ENCODE data around the gene ADARB2.

DNA sequence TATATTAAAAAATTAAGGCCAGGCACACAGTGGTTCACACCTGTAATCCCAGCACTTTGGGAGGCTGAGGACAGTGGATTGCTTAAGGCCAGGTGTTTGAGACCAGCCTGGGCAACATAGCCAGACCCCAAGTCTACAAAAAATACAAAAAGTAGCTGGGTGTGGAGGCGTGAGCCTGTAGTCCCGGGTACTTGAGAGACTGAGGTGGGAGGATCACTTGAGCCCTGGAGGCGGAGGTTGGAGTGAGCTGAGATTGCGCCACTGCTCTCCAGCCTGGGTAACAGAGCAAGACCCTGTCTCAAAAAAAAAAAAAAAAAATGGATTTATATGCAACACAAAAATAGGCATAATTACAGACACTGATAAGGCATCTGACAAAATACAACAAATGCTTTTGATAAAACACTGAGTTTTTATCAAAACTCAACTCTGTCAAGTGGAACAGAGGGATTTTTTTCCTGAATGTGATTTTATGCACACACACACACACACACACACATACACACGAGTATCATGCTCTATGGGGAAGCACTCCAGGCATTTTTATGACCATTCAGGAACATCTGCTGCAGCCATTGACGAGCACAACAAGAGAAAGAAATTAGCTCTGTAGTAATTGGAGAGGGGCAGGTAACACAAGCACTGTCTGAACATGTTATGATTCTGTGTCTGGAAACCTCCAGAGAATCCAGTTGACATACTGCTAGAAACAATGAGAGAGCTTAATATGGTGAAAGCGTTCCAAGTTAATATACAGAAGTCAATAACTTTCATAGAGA lies 488.0 kb downstream of the ADARB2 start:
- no peak for TF ChIP-seq SIN3A (IDR thresholded peaks at IDR 0.05; ENCODE audit: borderline replicate concordance, insufficient read depth, low read length)
- TF ChIP-seq, protein P1, sequence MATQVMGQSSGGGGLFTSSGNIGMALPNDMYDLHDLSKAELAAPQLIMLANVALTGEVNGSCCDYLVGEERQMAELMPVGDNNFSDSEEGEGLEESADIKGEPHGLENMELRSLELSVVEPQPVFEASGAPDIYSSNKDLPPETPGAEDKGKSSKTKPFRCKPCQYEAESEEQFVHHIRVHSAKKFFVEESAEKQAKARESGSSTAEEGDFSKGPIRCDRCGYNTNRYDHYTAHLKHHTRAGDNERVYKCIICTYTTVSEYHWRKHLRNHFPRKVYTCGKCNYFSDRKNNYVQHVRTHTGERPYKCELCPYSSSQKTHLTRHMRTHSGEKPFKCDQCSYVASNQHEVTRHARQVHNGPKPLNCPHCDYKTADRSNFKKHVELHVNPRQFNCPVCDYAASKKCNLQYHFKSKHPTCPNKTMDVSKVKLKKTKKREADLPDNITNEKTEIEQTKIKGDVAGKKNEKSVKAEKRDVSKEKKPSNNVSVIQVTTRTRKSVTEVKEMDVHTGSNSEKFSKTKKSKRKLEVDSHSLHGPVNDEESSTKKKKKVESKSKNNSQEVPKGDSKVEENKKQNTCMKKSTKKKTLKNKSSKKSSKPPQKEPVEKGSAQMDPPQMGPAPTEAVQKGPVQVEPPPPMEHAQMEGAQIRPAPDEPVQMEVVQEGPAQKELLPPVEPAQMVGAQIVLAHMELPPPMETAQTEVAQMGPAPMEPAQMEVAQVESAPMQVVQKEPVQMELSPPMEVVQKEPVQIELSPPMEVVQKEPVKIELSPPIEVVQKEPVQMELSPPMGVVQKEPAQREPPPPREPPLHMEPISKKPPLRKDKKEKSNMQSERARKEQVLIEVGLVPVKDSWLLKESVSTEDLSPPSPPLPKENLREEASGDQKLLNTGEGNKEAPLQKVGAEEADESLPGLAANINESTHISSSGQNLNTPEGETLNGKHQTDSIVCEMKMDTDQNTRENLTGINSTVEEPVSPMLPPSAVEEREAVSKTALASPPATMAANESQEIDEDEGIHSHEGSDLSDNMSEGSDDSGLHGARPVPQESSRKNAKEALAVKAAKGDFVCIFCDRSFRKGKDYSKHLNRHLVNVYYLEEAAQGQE (IDR thresholded peaks at IDR 0.05; ENCODE audit: insufficient read depth in 1 of 2, low read depth in 2 of 2, low read length in 2 of 2), result no peak
